GM19397 (cell line): ENCODE data around the gene EPS8.
A peak's percentile ranks its signal among the peaks of the same experiment; 100 is the strongest.

Experiments used
- ATAC-seq: cut with Tn5 transposase; IDR thresholded peaks from one replicate; pipeline ENCODE4 v1.9.1; 2021; ENCODE audit warnings: mild to moderate bottlenecking, moderate library complexity; ENCODE audit not compliant: unreplicated experiment

The EPS8 gene

GRCh38 chr12:15698377-15698871, 90.8 kb downstream of the EPS8 start:
- no peak for ATAC-seq

GRCh38 chr12:15697201-15697600, 92.0 kb downstream of the EPS8 start:
- ATAC-seq: no peak

- ATAC-seq: no peak
These were observed 95.8 kb downstream of the EPS8 start for GRCh38 chr12:15693228-15693911.

GRCh38 chr12:15691388-15691787, 97.8 kb downstream of the EPS8 start:
- no peak for ATAC-seq

- ATAC-seq: no peak
These were observed 98.9 kb downstream of the EPS8 start for GRCh38 chr12:15690320-15690719.

GRCh38 chr12:15689751-15690191, 99.4 kb downstream of the EPS8 start:
- ATAC-seq: no peak

GRCh38 chr12:15688838-15689625, 100.2 kb downstream of the EPS8 start:
- peak; percentile 47 for ATAC-seq

- no peak for ATAC-seq
These were observed 100.9 kb downstream of the EPS8 start for GRCh38 chr12:15688202-15688736.

- ATAC-seq: no peak
These were observed 101.6 kb downstream of the EPS8 start for GRCh38 chr12:15687583-15687982.

GRCh38 chr12:15684896-15685658, 104.1 kb downstream of the EPS8 start:
- ATAC-seq: no peak

GRCh38 chr12:15682826-15683225, 106.4 kb downstream of the EPS8 start:
- ATAC-seq: no peak

GRCh38 chr12:15679151-15679550, 110.0 kb downstream of the EPS8 start:
- ATAC-seq: no peak

GRCh38 chr12:15677726-15678201, 111.4 kb downstream of the EPS8 start:
- no peak for ATAC-seq

- ATAC-seq: no peak
These were observed 112.0 kb downstream of the EPS8 start for GRCh38 chr12:15677228-15677627.

- ATAC-seq: no peak
These were observed 116.4 kb downstream of the EPS8 start for GRCh38 chr12:15672671-15673270.

GRCh38 chr12:15670756-15671155, 118.4 kb downstream of the EPS8 start:
- ATAC-seq: no peak

- no peak for ATAC-seq
These were observed 119.8 kb downstream of the EPS8 start for GRCh38 chr12:15669256-15669948.

GRCh38 chr12:15664491-15664890, 124.7 kb downstream of the EPS8 start:
- ATAC-seq: no peak

- ATAC-seq: no peak
These were observed 126.1 kb downstream of the EPS8 start for GRCh38 chr12:15662983-15663659.
